Vagina (tissue), 2 donors: Measurements from ENCODE around the gene FPR2.

Source experiments
- POLR2A ChIP-seq, 2 donors: fragments of 450-650 bp; IDR thresholded peaks; one replicate each; pipeline ENCODE4 v1.6.1; 2017; ENCODE audit warnings: antibody characterized with exemption in 2 of 2, mild to moderate bottlenecking in 2 of 2, moderate library complexity in 2 of 2
- POLR2AphosphoS5 ChIP-seq, 2 donors: sonication (generic); formaldehyde crosslinking; IDR thresholded peaks; one replicate each; pipeline ENCODE4 v1.9.0; 2017; ENCODE audit warnings: antibody characterized with exemption in 2 of 2, mild to moderate bottlenecking in 2 of 2, low read depth in 1 of 2; ENCODE audit not compliant: insufficient read depth in 1 of 2
- TF ChIP-seq, protein P1 (sequence below), 3 experiments: fragments of 450-650 bp in 2 of 3; fragments of 200-600 bp in 1 of 3; sonication (generic) in 1 of 3; IDR thresholded peaks; one replicate each; pipeline ENCODE4 v1.5.1; 2017 to 2019; ENCODE audit warnings: antibody characterized with exemption in 3 of 3, mild to moderate bottlenecking in 2 of 3, moderate library complexity in 2 of 3

DNA sequence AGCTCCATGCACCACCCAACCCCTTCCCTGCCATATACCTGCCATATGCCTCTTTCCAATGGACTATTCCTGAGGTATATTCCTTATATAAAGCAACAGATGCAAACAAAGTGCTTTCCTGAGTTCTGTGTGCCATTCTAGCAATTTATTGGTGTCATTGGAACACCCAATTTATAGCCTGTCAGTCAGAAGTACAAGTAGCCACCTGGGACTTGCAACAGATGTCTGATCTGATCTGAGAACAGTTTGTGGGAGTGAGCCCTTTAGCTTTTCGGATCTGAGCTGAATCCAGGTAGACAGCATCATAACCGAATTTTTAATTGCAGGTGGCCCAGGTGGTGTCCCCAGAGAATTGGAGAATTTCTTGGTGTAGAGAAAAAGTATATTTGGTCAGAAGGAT, 33.0 kb downstream of the FPR2 start:
- TF ChIP-seq, protein P1, sequence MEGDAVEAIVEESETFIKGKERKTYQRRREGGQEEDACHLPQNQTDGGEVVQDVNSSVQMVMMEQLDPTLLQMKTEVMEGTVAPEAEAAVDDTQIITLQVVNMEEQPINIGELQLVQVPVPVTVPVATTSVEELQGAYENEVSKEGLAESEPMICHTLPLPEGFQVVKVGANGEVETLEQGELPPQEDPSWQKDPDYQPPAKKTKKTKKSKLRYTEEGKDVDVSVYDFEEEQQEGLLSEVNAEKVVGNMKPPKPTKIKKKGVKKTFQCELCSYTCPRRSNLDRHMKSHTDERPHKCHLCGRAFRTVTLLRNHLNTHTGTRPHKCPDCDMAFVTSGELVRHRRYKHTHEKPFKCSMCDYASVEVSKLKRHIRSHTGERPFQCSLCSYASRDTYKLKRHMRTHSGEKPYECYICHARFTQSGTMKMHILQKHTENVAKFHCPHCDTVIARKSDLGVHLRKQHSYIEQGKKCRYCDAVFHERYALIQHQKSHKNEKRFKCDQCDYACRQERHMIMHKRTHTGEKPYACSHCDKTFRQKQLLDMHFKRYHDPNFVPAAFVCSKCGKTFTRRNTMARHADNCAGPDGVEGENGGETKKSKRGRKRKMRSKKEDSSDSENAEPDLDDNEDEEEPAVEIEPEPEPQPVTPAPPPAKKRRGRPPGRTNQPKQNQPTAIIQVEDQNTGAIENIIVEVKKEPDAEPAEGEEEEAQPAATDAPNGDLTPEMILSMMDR (IDR thresholded peaks at IDR 0.05), result no peak
- no peak for TF ChIP-seq POLR2A (IDR thresholded peaks at IDR 0.05)
- no peak for TF ChIP-seq POLR2AphosphoS5 (IDR thresholded peaks at IDR 0.05; ENCODE audit: insufficient read depth in 1 of 2, low read depth in 1 of 2)
